ENCODE measurements around the gene CYP2A13.
A peak's percentile ranks its signal among the peaks of the same experiment; 100 is the strongest.
"Not testable (repeated sequence)": the region's sequence is repeated elsewhere in the genome, so short reads cannot be mapped to it uniquely, and the experiment has no call there.

CYP2A13 gene, protein sequence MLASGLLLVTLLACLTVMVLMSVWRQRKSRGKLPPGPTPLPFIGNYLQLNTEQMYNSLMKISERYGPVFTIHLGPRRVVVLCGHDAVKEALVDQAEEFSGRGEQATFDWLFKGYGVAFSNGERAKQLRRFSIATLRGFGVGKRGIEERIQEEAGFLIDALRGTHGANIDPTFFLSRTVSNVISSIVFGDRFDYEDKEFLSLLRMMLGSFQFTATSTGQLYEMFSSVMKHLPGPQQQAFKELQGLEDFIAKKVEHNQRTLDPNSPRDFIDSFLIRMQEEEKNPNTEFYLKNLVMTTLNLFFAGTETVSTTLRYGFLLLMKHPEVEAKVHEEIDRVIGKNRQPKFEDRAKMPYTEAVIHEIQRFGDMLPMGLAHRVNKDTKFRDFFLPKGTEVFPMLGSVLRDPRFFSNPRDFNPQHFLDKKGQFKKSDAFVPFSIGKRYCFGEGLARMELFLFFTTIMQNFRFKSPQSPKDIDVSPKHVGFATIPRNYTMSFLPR

GRCh38 chr19:41088151-41088550 is at the start of gene CYP2A13:
CYP2A13 (plus strand) TSS chr19:41088451; CDS start chr19:41088472, 21 bp downstream.
- CTCF ChIA-PET = interaction anchor here (0.6 to 0.7 kb wide), 2 partner anchors 10 to 67 kb away, joined by 3 read pairs; no protein-coding TSS in a partner anchor
- H3K27ac ChIP-seq = no peak within 1 kb of the TSS
- TF ChIP-seq CTCF (conservative IDR thresholded peaks at IDR 0.05; ENCODE audit: low read depth) = no peak
- POLR2A ChIA-PET (ENCODE audit: low non-redundant PET) = no interaction called here
- no peak for DNase-seq (ENCODE audit: low spot score)

DNA sequence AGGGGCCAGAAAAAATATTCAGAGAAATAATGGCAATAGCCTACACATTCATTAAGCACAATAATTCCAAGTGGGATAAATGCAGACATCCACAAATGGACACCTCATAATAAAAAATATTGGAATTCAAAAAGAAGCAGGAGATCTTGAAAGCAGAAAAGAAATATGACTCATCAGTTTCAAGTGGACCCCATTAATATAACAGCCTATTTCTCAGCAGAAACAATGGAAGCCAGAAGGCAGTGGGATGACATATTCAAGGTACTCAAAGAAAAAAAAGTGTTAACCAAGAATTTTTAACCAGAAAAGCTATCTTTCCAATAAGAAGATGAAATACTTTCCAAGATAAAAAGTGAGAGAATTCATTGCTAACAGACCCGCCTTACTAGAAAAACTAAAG is 48.4 kb upstream of the CYP2A13 start:
- no peak for TF ChIP-seq CTCF (conservative IDR thresholded peaks at IDR 0.05; ENCODE audit: low read depth)
- ChIA-PET POLR2A (ENCODE audit: low non-redundant PET) (no interaction called here), CTCF (no interaction called here)
- no peak overlapping the region for H3K27ac ChIP-seq
- no peak for DNase-seq (ENCODE audit: low spot score)

DNA sequence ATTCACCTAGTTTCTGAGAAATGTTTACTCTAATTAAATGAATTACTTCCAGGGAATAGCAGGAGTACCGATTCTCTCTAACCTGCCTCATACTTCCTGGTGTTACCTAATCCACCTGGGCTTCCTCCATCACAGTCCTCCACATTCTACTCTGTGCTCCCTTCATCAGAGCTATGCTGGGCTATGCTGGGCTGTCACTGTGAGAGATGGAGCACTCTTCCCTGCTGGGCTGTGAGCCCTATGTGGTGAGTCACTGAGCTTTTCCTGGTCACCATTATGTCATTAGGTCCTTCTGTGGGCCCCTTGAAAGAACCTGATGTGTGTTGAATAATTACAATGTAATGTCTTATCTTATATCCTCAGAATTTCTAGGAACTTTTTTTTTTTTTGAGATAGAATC is 43.2 kb upstream of the CYP2A13 start:
- ChIA-PET POLR2A (ENCODE audit: low non-redundant PET) (interaction anchor here (0.6 to 0.7 kb wide), 2 partner anchors 20 to 382 kb away, joined by 5 to 12 read pairs; no protein-coding TSS in a partner anchor), CTCF (interaction anchor here (0.6 kb wide), 1 partner anchor 130 kb away, joined by 8 read pairs; no protein-coding TSS in a partner anchor)
- not testable (repeated sequence) for H3K27ac ChIP-seq; DNase-seq (ENCODE audit: low spot score)

GRCh38 chr19:41050426-41050825 is 37.8 kb upstream of the CYP2A13 start:
- no peak for DNase-seq (ENCODE audit: low spot score)
- H3K27ac ChIP-seq = no peak overlapping the region
- TF ChIP-seq CTCF (conservative IDR thresholded peaks at IDR 0.05; ENCODE audit: low read depth) = no peak
- POLR2A ChIA-PET (ENCODE audit: low non-redundant PET) = no interaction called here
- CTCF ChIA-PET = no interaction called here

GRCh38 chr19:41052162-41052561 is 36.1 kb upstream of the CYP2A13 start:
- DNase-seq (ENCODE audit: low spot score); H3K27ac ChIP-seq; CTCF ChIA-PET; POLR2A ChIA-PET (ENCODE audit: low non-redundant PET): not testable (repeated sequence)

- CTCF ChIA-PET; H3K27ac ChIP-seq; POLR2A ChIA-PET (ENCODE audit: low non-redundant PET); DNase-seq (ENCODE audit: low spot score): not testable (repeated sequence)
Observed at GRCh38 chr19:41053331-41053730, 34.9 kb upstream of the CYP2A13 start.

DNA sequence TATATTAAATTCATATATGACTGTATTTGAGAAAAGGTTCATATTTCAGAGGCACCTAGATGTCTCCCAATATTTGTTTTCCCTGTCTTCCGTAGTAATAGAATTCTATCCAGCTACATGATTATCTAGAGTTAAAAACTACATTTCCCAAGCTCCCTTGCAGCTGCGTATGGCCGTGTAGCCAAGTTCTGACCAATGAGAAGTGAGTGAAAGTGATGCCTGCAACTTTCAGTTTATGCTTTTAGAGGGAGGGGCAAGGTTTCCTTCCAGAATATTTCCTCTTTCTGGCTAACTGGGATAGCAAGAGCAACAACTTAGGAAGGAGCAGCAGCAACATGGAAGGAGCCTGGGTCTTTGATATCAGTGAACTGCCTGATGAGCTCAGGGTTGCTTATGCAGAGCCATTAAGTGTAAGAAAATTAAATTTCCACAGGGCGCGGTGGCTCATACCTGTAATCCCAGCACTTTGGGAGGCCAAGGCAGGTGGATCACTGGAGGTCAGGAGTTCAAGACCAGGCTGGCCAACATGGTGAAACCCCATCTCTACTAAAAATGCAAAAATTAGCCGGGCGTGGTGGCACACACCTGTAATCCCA is 23.2 kb upstream of the CYP2A13 start:
- ChIA-PET POLR2A (ENCODE audit: low non-redundant PET) (no interaction called here), CTCF (no interaction called here)
- no peak overlapping the region for H3K27ac ChIP-seq
- peak; percentile 32 for DNase-seq (ENCODE audit: low spot score)
- TF ChIP-seq CTCF (conservative IDR thresholded peaks at IDR 0.05; ENCODE audit: low read depth) = no peak

DNA sequence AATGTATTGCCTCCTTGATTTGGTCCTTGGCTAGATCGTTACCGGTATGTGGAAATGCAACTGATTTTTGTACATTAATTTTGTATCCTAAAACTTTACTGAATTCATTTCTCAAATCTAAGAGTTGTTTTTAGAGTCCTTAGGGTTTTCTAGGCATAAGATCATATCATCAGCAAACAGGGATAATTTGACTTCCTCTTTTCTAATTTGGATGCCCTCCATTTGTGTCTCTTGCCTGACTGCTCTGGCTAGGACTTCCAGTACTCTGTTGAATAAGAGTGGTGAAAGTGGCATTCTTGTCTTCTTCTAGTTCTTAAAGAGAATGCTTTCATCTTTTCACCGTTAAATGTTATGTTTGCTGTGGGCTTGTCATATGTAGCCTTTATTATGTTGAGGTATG is 12.0 kb upstream of the CYP2A13 start:
- H3K27ac ChIP-seq = no peak overlapping the region
- DNase-seq (ENCODE audit: low spot score) = no peak
- no peak for TF ChIP-seq CTCF (conservative IDR thresholded peaks at IDR 0.05; ENCODE audit: low read depth)
- CTCF ChIA-PET = no interaction called here
- POLR2A ChIA-PET (ENCODE audit: low non-redundant PET) = no interaction called here
